Measurements from ENCODE around the gene SMYD3. TPM values are rescaled to one million over a fixed set of nuclear protein-coding genes. Genes with fewer than 3 reads are reported as not detected.
"Not testable (repeated sequence)": the region's sequence is repeated elsewhere in the genome, so short reads cannot be mapped to it uniquely, and the experiment has no call there.

The SMYD3 gene
- total and polyA plus RNA-seq, 2 of the 13 experiments (the other 11 are each of a cell fraction or from before 2014, with no cell fraction given), result 27.7 to 35.8 TPM

DNA sequence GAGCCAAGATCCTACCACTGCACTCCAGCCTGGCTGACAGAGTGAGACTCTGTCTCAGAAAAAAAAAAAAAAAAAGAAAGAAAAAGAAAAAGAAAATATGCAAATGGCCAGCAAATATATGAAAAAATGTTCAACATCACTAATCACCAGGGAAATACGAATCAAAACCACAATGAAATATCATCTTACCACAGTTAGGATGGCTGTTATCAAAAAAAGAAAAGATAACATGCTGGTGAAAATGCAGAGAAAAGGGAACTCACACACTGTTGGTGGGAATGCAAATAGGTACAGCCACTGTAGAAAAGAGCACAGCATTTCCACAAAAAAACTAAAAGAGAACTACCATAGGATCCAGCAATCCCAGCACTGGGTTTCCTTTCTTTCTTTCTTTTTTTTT, 477.5 kb downstream of the SMYD3 start (continued):
- TF ChIP-seq YEATS4 (CRISPR knock-in tag; IDR thresholded peaks at IDR 0.05; ENCODE audit: borderline replicate concordance) (no peak), ZNF772 (CRISPR knock-in tag; IDR thresholded peaks at IDR 0.05) (no peak), ZNF83 (CRISPR knock-in tag; IDR thresholded peaks at IDR 0.05; ENCODE audit: borderline replicate concordance) (no peak), ZNF878 (CRISPR knock-in tag; IDR thresholded peaks at IDR 0.05) (no peak), GTF3A (CRISPR knock-in tag; conservative IDR thresholded peaks at IDR 0.05) (no peak)

DNA sequence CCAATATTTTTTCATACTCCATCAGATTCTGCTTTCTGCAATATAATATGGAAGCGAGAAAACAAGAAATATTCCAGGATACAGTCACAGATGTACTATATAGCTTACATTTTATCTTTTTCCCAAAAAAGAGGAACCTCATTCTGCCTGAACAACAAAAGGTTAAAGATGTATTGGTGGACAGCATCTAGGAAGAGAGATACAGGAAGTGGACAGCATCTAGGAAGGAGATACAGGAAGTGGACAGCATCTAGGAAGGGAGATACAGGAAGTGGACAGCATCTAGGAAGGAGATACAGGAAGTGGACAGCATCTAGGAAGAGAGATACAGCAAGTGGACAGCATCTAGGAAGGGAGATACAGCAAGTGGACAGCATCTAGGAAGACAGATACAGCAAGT, 483.0 kb downstream of the SMYD3 start:
- H2AFZ ChIP-seq (ENCODE audit: low read length); H3K4me1 ChIP-seq (ENCODE audit: insufficient read depth, low read length); in situ Hi-C loops (cut with HindIII; ENCODE audit: extremely low pct_ligation_motif_present, low pct_unique_long_range_greater_than_20kb); POLR2A ChIA-PET; H3K36me3 ChIP-seq (replicated peaks in 1 of 2; ENCODE audit: control insufficient read depth in 1 of 2, insufficient read depth in 2 of 2, low read length in 2 of 2); H4K20me1 ChIP-seq (ENCODE audit: insufficient read depth, low read length); CTCF ChIA-PET (ENCODE audit: low intra/inter-chr PET ratio, low total read pairs); H3K4me2 ChIP-seq (ENCODE audit: low read depth, low read length); H3K4me3 ChIP-seq (replicated peaks in 1 of 3; ENCODE audit: insufficient read depth in 1 of 3, low read depth in 2 of 3, low read length in 3 of 3); H3K9ac ChIP-seq (ENCODE audit: insufficient read depth, low read depth, low read length); intact Hi-C loops (cut with micrococcal nuclease; ENCODE audit: unreplicated experiment); H3K79me2 ChIP-seq (ENCODE audit: insufficient read depth, low read length); H3K9me3 ChIP-seq (ENCODE audit: low read length); DNase-seq (ENCODE audit: low spot score); BruUV-seq (replicated peaks); H3K27ac ChIP-seq (ENCODE audit: extremely low read length, insufficient read depth, low read length); FAIRE-seq; H3K27me3 ChIP-seq (ENCODE audit: control insufficient read depth in 1 of 2, insufficient read depth in 2 of 2, low read length in 2 of 2); ATAC-seq: not testable (repeated sequence)
- WGBS (ENCODE audit: low lambda C conversion rate), result 95% methylated on average over 1 of the region's 1 CpG

DNA sequence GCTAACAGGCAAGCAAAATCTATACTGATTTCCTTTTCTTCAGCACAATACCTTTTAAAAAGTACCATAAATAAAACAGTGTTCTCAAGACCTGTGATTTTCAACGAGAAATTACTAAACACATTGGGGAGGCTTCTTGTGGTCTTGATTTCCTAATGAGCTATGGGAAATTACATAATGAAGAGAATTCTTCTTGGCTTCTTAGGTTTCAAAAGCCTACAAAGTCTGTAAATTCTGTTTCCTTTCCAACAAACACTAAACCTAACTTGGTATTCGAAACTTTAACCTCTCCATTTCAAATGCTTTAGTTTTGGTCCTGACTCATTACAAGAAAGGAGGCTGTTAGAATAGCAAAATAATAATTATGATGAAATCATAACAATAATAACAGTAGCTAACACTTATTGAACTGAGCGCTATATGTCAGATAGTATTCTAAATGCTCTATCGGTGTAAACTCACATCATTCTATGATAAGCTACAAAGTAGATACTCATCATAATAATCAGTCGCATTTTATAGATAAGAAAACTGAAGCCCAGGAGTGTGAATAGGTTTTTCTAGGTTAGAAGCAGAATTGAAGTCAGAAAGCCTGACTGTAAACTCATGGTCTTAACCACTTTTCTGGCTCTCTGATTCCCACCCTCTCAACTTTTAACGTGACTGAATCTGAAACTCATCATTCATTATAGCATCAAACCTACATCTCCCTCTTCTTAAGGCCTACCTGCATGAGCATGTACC, 486.7 kb downstream of the SMYD3 start:
- DNase-seq (ENCODE audit: low spot score) (no peak), ATAC-seq (no peak), FAIRE-seq (no peak)
- H3K4me2 ChIP-seq (ENCODE audit: low read depth, low read length), result no peak overlapping the region
- H3K4me3 ChIP-seq (replicated peaks in 1 of 3; ENCODE audit: insufficient read depth in 1 of 3, low read depth in 2 of 3, low read length in 3 of 3), result no peak overlapping the region
- in situ Hi-C loops (cut with HindIII; ENCODE audit: extremely low pct_ligation_motif_present, low pct_unique_long_range_greater_than_20kb), result no loop called here
- WGBS (ENCODE audit: low lambda C conversion rate), result 85% methylated on average over 6 of the region's 6 CpGs
- H3K9me3 ChIP-seq (ENCODE audit: low read length), result no peaks in the 10 kb centered on the region
- POLR2A ChIA-PET, result no interaction called here
- H2AFZ ChIP-seq (ENCODE audit: low read length), result no peak overlapping the region
- no TSS peak for BruUV-seq (replicated peaks)
- H3K27ac ChIP-seq (ENCODE audit: extremely low read length, insufficient read depth, low read length), result no peak overlapping the region
- no peaks in the 10 kb centered on the region for H3K4me1 ChIP-seq (ENCODE audit: insufficient read depth, low read length)
- no peak overlapping the region for H3K9ac ChIP-seq (ENCODE audit: insufficient read depth, low read depth, low read length)
- no peaks in the 10 kb centered on the region for H3K79me2 ChIP-seq (ENCODE audit: insufficient read depth, low read length)
- CTCF ChIA-PET (ENCODE audit: low intra/inter-chr PET ratio, low total read pairs), result no interaction called here
- intact Hi-C loops (cut with micrococcal nuclease; ENCODE audit: unreplicated experiment), result no loop called here
- H3K27me3 ChIP-seq (ENCODE audit: control insufficient read depth in 1 of 2, insufficient read depth in 2 of 2, low read length in 2 of 2), result no peaks in the 10 kb centered on the region
- H3K36me3 ChIP-seq (replicated peaks in 1 of 2; ENCODE audit: control insufficient read depth in 1 of 2, insufficient read depth in 2 of 2, low read length in 2 of 2), result no peaks in the 10 kb centered on the region
- no peaks in the 10 kb centered on the region for H4K20me1 ChIP-seq (ENCODE audit: insufficient read depth, low read length)
- TF ChIP-seq, protein P1, sequence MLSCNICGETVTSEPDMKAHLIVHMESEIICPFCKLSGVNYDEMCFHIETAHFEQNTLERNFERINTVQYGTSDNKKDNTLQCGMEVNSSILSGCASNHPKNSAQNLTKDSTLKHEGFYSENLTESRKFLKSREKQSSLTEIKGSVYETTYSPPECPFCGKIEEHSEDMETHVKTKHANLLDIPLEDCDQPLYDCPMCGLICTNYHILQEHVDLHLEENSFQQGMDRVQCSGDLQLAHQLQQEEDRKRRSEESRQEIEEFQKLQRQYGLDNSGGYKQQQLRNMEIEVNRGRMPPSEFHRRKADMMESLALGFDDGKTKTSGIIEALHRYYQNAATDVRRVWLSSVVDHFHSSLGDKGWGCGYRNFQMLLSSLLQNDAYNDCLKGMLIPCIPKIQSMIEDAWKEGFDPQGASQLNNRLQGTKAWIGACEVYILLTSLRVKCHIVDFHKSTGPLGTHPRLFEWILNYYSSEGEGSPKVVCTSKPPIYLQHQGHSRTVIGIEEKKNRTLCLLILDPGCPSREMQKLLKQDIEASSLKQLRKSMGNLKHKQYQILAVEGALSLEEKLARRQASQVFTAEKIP (CRISPR knock-in tag; IDR thresholded peaks at IDR 0.05; ENCODE audit: borderline replicate concordance), result no peak
- TF ChIP-seq ZFAT (CRISPR knock-in tag; conservative IDR thresholded peaks at IDR 0.05), result no peak
- TF ChIP-seq, protein P2, sequence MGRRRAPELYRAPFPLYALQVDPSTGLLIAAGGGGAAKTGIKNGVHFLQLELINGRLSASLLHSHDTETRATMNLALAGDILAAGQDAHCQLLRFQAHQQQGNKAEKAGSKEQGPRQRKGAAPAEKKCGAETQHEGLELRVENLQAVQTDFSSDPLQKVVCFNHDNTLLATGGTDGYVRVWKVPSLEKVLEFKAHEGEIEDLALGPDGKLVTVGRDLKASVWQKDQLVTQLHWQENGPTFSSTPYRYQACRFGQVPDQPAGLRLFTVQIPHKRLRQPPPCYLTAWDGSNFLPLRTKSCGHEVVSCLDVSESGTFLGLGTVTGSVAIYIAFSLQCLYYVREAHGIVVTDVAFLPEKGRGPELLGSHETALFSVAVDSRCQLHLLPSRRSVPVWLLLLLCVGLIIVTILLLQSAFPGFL (CRISPR knock-in tag; IDR thresholded peaks at IDR 0.05), result no peak
- TF ChIP-seq, protein P3, sequence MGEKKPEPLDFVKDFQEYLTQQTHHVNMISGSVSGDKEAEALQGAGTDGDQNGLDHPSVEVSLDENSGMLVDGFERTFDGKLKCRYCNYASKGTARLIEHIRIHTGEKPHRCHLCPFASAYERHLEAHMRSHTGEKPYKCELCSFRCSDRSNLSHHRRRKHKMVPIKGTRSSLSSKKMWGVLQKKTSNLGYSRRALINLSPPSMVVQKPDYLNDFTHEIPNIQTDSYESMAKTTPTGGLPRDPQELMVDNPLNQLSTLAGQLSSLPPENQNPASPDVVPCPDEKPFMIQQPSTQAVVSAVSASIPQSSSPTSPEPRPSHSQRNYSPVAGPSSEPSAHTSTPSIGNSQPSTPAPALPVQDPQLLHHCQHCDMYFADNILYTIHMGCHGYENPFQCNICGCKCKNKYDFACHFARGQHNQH (CRISPR knock-in tag; IDR thresholded peaks at IDR 0.05), result no peak
- no peak for TF ChIP-seq HNRNPH1 (optimal IDR thresholded peaks at IDR 0.05; ENCODE audit: low read depth, low read length)
- TF ChIP-seq ARNTL (CRISPR knock-in tag; IDR thresholded peaks at IDR 0.05), result no peak
- no peak for TF ChIP-seq ZNF547 (CRISPR knock-in tag; IDR thresholded peaks at IDR 0.05)
